Endothelial cell of umbilical vein (primary cell): Measurements from ENCODE around the gene DPH2. TPM values are rescaled to one million over a fixed set of nuclear protein-coding genes. Genes with fewer than 3 reads are reported as not detected.

ENCODE experiments used
- BruUV-seq: library from RNA; stranded (reverse); fragments of 400-500 nt; replicated peaks from 2 replicates; lab custom pipeline; 2021; lab: Mats Ljungman, UMichigan
- CTCF ChIA-PET: fragments of 300-600, 350-600 bp; sonication (Branson Sonifier 250); formaldehyde crosslinking; loops from one replicate; lab custom pipeline; 2021; ENCODE audit warnings: antibody characterized with exemption, inconsistent platforms; lab: Charles Lee
- POLR2A ChIA-PET: fragments of 300-600, 350-600 bp; sonication (Branson Sonifier 250); formaldehyde crosslinking; loops from one replicate; lab custom pipeline; 2021; ENCODE audit warnings: antibody characterized with exemption, inconsistent platforms; lab: Charles Lee
- DNase-seq: peaks from one replicate; pipeline ENCODE4 v3.0.0-alpha.2; 2011; ENCODE audit warnings: low read depth, low spot score
- FAIRE-seq: peaks from 2 replicates; lab custom pipeline; 2011; peaks lifted over from hg19 to GRCh38; lab: Jason Lieb, UNC
- H2AFZ ChIP-seq: 2 replicates; pipeline ENCODE4 v1.6.0; 2012; ENCODE audit warnings: low read depth, low read length, control low read depth, inconsistent platforms
- H3K27ac ChIP-seq: 2 replicates; pipeline ENCODE4 v1.5.1; 2011; ENCODE audit warnings: low read depth, mild to moderate bottlenecking, control low read depth, low read length, moderate library complexity; ENCODE audit not compliant: insufficient read depth
- H3K27me3 ChIP-seq, 2 experiments: 2 replicates each; pipeline versions ENCODE4 v1.6.0 to v1.6.1; 2011; ENCODE audit warnings: low read length in 2 of 2, mixed read lengths in 1 of 2; ENCODE audit not compliant: control insufficient read depth in 2 of 2, insufficient read depth in 2 of 2
- H3K36me3 ChIP-seq, 2 experiments: 2 replicates in 1 of 2; 3 replicates in 1 of 2; pipeline ENCODE4 v1.5.1; 2011; ENCODE audit warnings: low read length in 2 of 2, mild to moderate bottlenecking in 1 of 2, moderate library complexity in 1 of 2; ENCODE audit not compliant: control insufficient read depth in 2 of 2, insufficient read depth in 2 of 2; ENCODE audit errors: extremely low read depth in 1 of 2
- H3K4me1 ChIP-seq: 3 replicates; pipeline ENCODE4 v1.5.1; 2011; ENCODE audit warnings: mild to moderate bottlenecking, low read length; ENCODE audit not compliant: control insufficient read depth, insufficient read depth; ENCODE audit errors: extremely low read depth
- H3K4me2 ChIP-seq: 2 replicates; pipeline ENCODE4 v1.6.1; 2011; ENCODE audit warnings: low read length, control low read depth, mixed read lengths; ENCODE audit not compliant: insufficient read depth
- H3K4me3 ChIP-seq, 3 experiments: fragments of 200-600 bp in 1 of 3; sonication (generic), shearing (Covaris generic) in 1 of 3; replicated peaks in 1 of 3; 2 replicates each; pipeline ENCODE4 v1.5.1; 2011 to 2016; ENCODE audit warnings: control low read depth in 3 of 3, low read length in 3 of 3, mild to moderate bottlenecking in 2 of 3, inconsistent platforms in 1 of 3, low read depth in 1 of 3, moderate library complexity in 1 of 3; ENCODE audit not compliant: insufficient read depth in 1 of 3
- H3K79me2 ChIP-seq: 2 replicates; pipeline ENCODE4 v1.6.0; 2012; ENCODE audit warnings: low read length, inconsistent platforms; ENCODE audit not compliant: control insufficient read depth, insufficient read depth
- H3K9ac ChIP-seq: replicated peaks from 2 replicates; pipeline ENCODE3; 2011; ENCODE audit warnings: low read length, control low read depth; ENCODE audit not compliant: insufficient read depth; ENCODE audit errors: extremely low read depth
- H3K9me1 ChIP-seq: replicated peaks from 3 replicates; pipeline ENCODE4 v1.6.0; 2011; ENCODE audit warnings: mild to moderate bottlenecking, low read length; ENCODE audit not compliant: control insufficient read depth, insufficient read depth; ENCODE audit errors: extremely low read depth
- H3K9me3 ChIP-seq: replicated peaks from 2 replicates; pipeline ENCODE4 v1.5.1; 2012; ENCODE audit warnings: low read length, inconsistent platforms; ENCODE audit not compliant: control insufficient read depth, insufficient read depth
- H4K20me1 ChIP-seq: replicated peaks from 2 replicates; pipeline ENCODE3; 2011; ENCODE audit warnings: mild to moderate bottlenecking, low read length; ENCODE audit not compliant: control insufficient read depth, insufficient read depth; ENCODE audit errors: extremely low read depth
- EZH2 ChIP-seq: IDR thresholded peaks from 2 replicates; pipeline ENCODE4 v1.6.1; 2012; ENCODE audit warnings: borderline replicate concordance, low read depth, mild to moderate bottlenecking, moderate library complexity, low read length, inconsistent platforms; ENCODE audit not compliant: severe bottlenecking
- FOS ChIP-seq: IDR thresholded peaks from 2 replicates; pipeline ENCODE4 v1.6.1; 2011; ENCODE audit warnings: mild to moderate bottlenecking, low read length, moderate library complexity, borderline replicate concordance; ENCODE audit not compliant: insufficient read depth
- JUN ChIP-seq: IDR thresholded peaks from 2 replicates; pipeline ENCODE4 v1.6.1; 2011; ENCODE audit warnings: borderline replicate concordance, low read depth; ENCODE audit not compliant: insufficient read length, insufficient read depth
- MAX ChIP-seq: IDR thresholded peaks from 2 replicates; pipeline ENCODE4 v1.6.1; 2011; ENCODE audit not compliant: insufficient read depth, insufficient read length
- MYC ChIP-seq: IDR thresholded peaks from one replicate; pipeline ENCODE4 v1.6.1; 2011; ENCODE audit warnings: mild to moderate bottlenecking, low read depth, low read length
- POLR2A ChIP-seq: IDR thresholded peaks from 2 replicates; pipeline ENCODE4 v1.6.1; 2012; ENCODE audit warnings: low read depth, mild to moderate bottlenecking, control low read depth, low read length
- POLR2AphosphoS5 ChIP-seq: IDR thresholded peaks from 2 replicates; pipeline ENCODE4 v1.6.1; 2012; ENCODE audit warnings: low read depth, mild to moderate bottlenecking, control low read depth, low read length, moderate library complexity; ENCODE audit not compliant: insufficient read depth
- dilution Hi-C: fragments of 300-500 bp; cut with MboI; formaldehyde crosslinking; loops from one replicate; pipeline ENCODE4 v1.15.0; 2019; ENCODE audit warnings: low sequenced_read_pairs; ENCODE audit not compliant: extremely low pct_ligation_motif_present
- intact Hi-C: fragments of 100-400 bp; cut with micrococcal nuclease; formaldehyde crosslinking; loops from one replicate; pipeline ENCODE4 v1.10.0; 2022
- polyA plus RNA-seq, 4 experiments: library from polyadenylated mRNA; depleted of rRNA in 3 of 4; stranded (reverse) in 3 of 4; unstranded in 1 of 4; fragments of >200 nt; gene quantifications; 2 replicates each; pipeline versions ENCODE4 v1.2.1 to v1.2.3, GENCODE V29; 2011 to 2012; ENCODE audit warnings: missing spikeins in 1 of 4
- total RNA-seq: library from RNA; stranded (reverse); gene quantifications from 2 replicates; pipeline ENCODE4 v1.2.3, GENCODE V29; 2021
- TF ChIP-seq, protein P1 (sequence below), 2 donors: IDR thresholded peaks; 1 replicate in 1 of 2; 2 replicates in 1 of 2; pipeline ENCODE4 v1.5.1; 2011; ENCODE audit warnings: low read length in 2 of 2, mild to moderate bottlenecking in 2 of 2, moderate library complexity in 2 of 2, control low read depth in 1 of 2, inconsistent platforms in 1 of 2, low read depth in 1 of 2; ENCODE audit not compliant: insufficient read depth in 1 of 2; ENCODE audit errors: extremely low read depth in 1 of 2

DPH2 gene
- total and polyA plus RNA-seq, 2 donors (not counting 3 experiments of a cell fraction or from before 2014, with no cell fraction given): 28.1 to 59.1 TPM

DNA sequence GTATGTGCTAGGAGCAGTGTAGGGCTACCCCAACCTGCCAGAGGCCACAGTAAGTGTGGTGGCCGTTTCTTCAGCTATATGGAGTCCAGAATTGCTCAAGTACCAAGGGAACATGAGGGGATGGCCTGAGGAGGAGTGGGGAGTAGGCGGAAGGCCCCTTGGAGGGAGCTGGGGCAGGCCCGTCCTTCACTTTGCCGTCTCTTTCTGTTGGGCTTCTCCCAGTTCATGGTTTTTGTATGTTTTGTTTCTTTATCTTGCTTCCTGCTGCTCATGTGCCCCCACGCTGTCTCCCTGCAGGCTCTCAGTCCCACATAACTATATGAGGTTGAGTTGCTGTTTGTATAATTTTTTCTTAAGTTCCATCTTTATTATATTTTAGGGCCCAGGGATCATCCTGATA, 5.9 kb upstream of the DPH2 start:
- no TSS peak for BruUV-seq
- intact Hi-C loops: no loop called here
- Histone ChIP-seq H4K20me1 (no peaks in the 10 kb centered on the region), H3K4me1 (no peaks in the 10 kb centered on the region), H3K79me2 (no peaks in the 10 kb centered on the region), H2AFZ (no peak overlapping the region), H3K9ac (no peak overlapping the region), H3K36me3 (peaks cover 0 to 21% of the 10 kb centered on the region in 2 experiments), H3K4me3 (no peak overlapping the region), H3K27me3 (no peaks in the 10 kb centered on the region), H3K4me2 (no peak overlapping the region), H3K27ac (no peak overlapping the region), H3K9me1 (no peaks in the 10 kb centered on the region), H3K9me3 (no peaks in the 10 kb centered on the region)
- no peak for DNase-seq
- FAIRE-seq: no peak
- ChIA-PET CTCF (interaction anchor here (1.3 kb wide), 1 partner anchor 29 kb away, joined by 4 read pairs; no protein-coding TSS in a partner anchor), POLR2A (no interaction called here)
- dilution Hi-C loops: no loop called here
- TF ChIP-seq EZH2: no peak

DNA sequence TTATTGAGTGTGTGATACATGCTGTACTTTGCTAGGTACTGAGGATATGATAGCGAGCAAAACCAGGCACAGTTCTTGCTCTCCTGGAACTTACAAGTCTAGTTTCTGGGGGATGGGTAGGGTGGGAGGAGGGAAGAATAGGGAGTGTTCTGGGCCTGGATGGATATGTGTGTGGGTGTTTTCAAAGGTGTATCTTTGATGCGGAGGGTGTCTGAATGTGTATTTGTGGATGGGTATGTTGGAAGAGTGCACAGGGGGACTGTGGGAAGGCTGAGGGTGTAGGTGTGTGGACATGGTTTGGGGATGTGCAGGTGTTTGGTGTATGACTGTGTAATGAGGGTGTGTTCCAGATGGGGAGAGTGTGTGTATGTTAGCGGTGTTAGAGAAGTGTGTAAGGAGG, 4.5 kb upstream of the DPH2 start:
- ChIA-PET CTCF (no interaction called here), POLR2A (no interaction called here)
- Histone ChIP-seq H4K20me1 (no peaks in the 10 kb centered on the region), H3K4me3 (no peak overlapping the region), H3K4me2 (no peak overlapping the region), H3K9ac (no peak overlapping the region), H2AFZ (no peak overlapping the region), H3K36me3 (peaks cover 0 to 19% of the 10 kb centered on the region in 2 experiments), H3K9me1 (no peaks in the 10 kb centered on the region), H3K4me1 (peaks cover 2% of the 10 kb centered on the region), H3K27me3 (no peaks in the 10 kb centered on the region), H3K9me3 (no peaks in the 10 kb centered on the region), H3K27ac (no peak overlapping the region), H3K79me2 (peaks cover 1% of the 10 kb centered on the region)
- BruUV-seq: no TSS peak
- TF ChIP-seq, protein P1, sequence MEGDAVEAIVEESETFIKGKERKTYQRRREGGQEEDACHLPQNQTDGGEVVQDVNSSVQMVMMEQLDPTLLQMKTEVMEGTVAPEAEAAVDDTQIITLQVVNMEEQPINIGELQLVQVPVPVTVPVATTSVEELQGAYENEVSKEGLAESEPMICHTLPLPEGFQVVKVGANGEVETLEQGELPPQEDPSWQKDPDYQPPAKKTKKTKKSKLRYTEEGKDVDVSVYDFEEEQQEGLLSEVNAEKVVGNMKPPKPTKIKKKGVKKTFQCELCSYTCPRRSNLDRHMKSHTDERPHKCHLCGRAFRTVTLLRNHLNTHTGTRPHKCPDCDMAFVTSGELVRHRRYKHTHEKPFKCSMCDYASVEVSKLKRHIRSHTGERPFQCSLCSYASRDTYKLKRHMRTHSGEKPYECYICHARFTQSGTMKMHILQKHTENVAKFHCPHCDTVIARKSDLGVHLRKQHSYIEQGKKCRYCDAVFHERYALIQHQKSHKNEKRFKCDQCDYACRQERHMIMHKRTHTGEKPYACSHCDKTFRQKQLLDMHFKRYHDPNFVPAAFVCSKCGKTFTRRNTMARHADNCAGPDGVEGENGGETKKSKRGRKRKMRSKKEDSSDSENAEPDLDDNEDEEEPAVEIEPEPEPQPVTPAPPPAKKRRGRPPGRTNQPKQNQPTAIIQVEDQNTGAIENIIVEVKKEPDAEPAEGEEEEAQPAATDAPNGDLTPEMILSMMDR (IDR thresholded peaks at IDR 0.05; ENCODE audit: extremely low read depth in 1 of 2, insufficient read depth in 1 of 2, low read depth in 1 of 2, low read length in 2 of 2): no peak
- TF ChIP-seq EZH2 (no peak), JUN (no peak), MYC (no peak), POLR2AphosphoS5 (no peak), POLR2A (no peak), MAX (no peak), FOS (no peak)
- dilution Hi-C loops: no loop called here
- no peak for DNase-seq
- no peak for FAIRE-seq
- intact Hi-C loops: no loop called here
